Neutrophil (primary cell): ENCODE data around the gene KCTD21.

ENCODE experiments used
- H3K27ac ChIP-seq: fragments of 200-600 bp; sonication (generic); 2 replicates; pipeline ENCODE4 v1.5.1; 2016; ENCODE audit warnings: mild to moderate bottlenecking, moderate library complexity
- H3K27me3 ChIP-seq: fragments of 200-600 bp; sonication (generic); 2 replicates; pipeline ENCODE4 v1.6.0; 2016; ENCODE audit warnings: mild to moderate bottlenecking
- H3K36me3 ChIP-seq: fragments of 200-600 bp; sonication (generic); 2 replicates; pipeline ENCODE4 v1.5.1; 2017
- H3K4me1 ChIP-seq, 2 experiments: fragments of 200-600 bp in 1 of 2; sonication (generic) in 1 of 2; 1 replicate in 1 of 2; 2 replicates in 1 of 2; pipeline versions ENCODE4 v1.5.1 to v1.6.1; 2013 to 2016; ENCODE audit warnings: low read depth in 1 of 2, low read length in 1 of 2, mild to moderate bottlenecking in 1 of 2, moderate library complexity in 1 of 2; ENCODE audit not compliant: control insufficient read depth in 1 of 2, insufficient read depth in 1 of 2
- H3K4me3 ChIP-seq, 2 experiments: fragments of 200-600 bp in 1 of 2; sonication (generic) in 1 of 2; 1 replicate in 1 of 2; 2 replicates in 1 of 2; pipeline ENCODE4 v1.5.1; 2013 to 2016; ENCODE audit warnings: low read depth in 1 of 2, low read length in 1 of 2, mild to moderate bottlenecking in 1 of 2, moderate library complexity in 1 of 2
- H3K9me3 ChIP-seq: fragments of 200-600 bp; sonication (generic); 2 replicates; pipeline ENCODE4 v1.5.1; 2016
- CTCF ChIP-seq: fragments of 200-600 bp; sonication (generic); IDR thresholded peaks from 2 replicates; pipeline ENCODE4 v1.5.1; 2016; ENCODE audit warnings: antibody characterized with exemption

Gene KCTD21

DNA sequence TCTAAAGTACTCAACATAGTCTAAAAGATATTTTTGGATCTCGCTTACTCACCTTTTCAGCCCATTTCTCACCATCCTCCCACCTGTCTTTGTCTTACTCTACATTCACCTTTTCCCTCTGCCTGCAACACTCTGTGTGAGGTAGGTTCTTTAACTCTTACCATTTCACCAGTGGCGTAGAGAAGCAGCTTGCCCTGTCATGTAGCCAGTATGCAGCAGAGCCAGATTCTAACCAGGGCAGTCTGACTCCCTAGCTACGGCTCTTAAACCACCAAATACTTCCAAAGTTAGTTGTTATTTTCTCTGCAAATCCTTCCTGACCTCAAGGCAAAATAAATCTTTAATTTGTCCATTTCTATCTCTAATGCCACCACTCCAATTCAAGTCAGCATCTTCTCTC is 56.5 kb downstream of the KCTD21 start:
- Histone ChIP-seq H3K9me3 (no peaks in the 10 kb centered on the region), H3K4me1 (no peaks in the 10 kb centered on the region), H3K36me3 (no peaks in the 10 kb centered on the region), H3K27ac (no peak overlapping the region), H3K27me3 (no peaks in the 10 kb centered on the region), H3K4me3 (no peak overlapping the region)
- TF ChIP-seq CTCF: no peak

GRCh38 chr11:78127403-78127802 is 61.0 kb downstream of the KCTD21 start:
- no peaks in the 10 kb centered on the region for H3K27me3 ChIP-seq
- H3K9me3 ChIP-seq: no peaks in the 10 kb centered on the region
- no peaks in the 10 kb centered on the region for H3K36me3 ChIP-seq
- TF ChIP-seq CTCF: no peak
- no peak overlapping the region for H3K4me3 ChIP-seq
- no peak overlapping the region for H3K27ac ChIP-seq
- H3K4me1 ChIP-seq: no peaks in the 10 kb centered on the region
